ENCODE results near the gene CACNA1C.

CACNA1C gene

DNA sequence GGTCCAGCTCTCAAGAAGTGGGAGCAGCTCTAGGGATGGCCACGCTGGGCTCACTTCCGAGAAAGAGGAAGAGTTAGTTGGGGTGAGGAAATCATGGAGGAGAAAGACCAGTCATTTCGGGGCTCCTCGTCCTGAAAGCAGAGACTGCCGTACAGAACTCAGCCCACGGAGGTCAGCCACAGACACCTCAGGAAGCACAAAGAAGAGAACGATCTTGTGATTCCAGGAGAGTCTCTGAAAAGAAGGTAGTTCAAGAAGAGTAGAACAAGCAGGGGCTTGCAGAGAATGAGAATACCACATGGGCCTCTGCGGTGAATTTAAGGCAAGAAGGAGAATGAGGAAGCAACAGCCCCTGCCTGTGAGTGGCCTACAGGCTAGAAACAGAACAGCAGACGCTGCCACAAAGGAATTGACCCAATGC, 311.9 kb downstream of the CACNA1C start:
- no peak overlapping the region for H3K27ac ChIP-seq (ENCODE audit: low read depth, low read length)
- H3K9me3 ChIP-seq (ENCODE audit: control insufficient read depth in 5 of 5, low read length in 5 of 5) = no peaks in the 10 kb centered on the region
- no peaks in the 10 kb centered on the region for H3K27me3 ChIP-seq (ENCODE audit: control insufficient read depth in 5 of 5, insufficient read depth in 4 of 5, low read length in 5 of 5)
- H3K4me3 ChIP-seq (ENCODE audit: low read depth in 1 of 5, low read length in 5 of 5) = no peak overlapping the region
- H3K4me1 ChIP-seq (ENCODE audit: control insufficient read depth in 5 of 5, insufficient read depth in 5 of 5, low read length in 5 of 5) = peaks cover 0 to 4% (median 0%) of the 10 kb centered on the region in 5 donors
- no peak overlapping the region for H3K9ac ChIP-seq (ENCODE audit: low read length in 5 of 5)
- no peaks in the 10 kb centered on the region for H3K36me3 ChIP-seq (ENCODE audit: control insufficient read depth in 5 of 5, insufficient read depth in 5 of 5, low read length in 5 of 5)

- Histone ChIP-seq H3K9ac (ENCODE audit: low read length in 5 of 5) (no peak overlapping the region), H3K36me3 (ENCODE audit: control insufficient read depth in 5 of 5, insufficient read depth in 5 of 5, low read length in 5 of 5) (no peaks in the 10 kb centered on the region), H3K4me1 (ENCODE audit: control insufficient read depth in 5 of 5, insufficient read depth in 5 of 5, low read length in 5 of 5) (peaks cover 0 to 2% (median 0%) of the 10 kb centered on the region in 5 donors), H3K27me3 (ENCODE audit: control insufficient read depth in 5 of 5, insufficient read depth in 4 of 5, low read length in 5 of 5) (no peaks in the 10 kb centered on the region), H3K27ac (ENCODE audit: low read depth, low read length) (no peak overlapping the region), H3K4me3 (ENCODE audit: low read depth in 1 of 5, low read length in 5 of 5) (no peak overlapping the region), H3K9me3 (ENCODE audit: control insufficient read depth in 5 of 5, low read length in 5 of 5) (no peaks in the 10 kb centered on the region)
These were observed 313.9 kb downstream of the CACNA1C start for GRCh38 chr12:2366711-2367110.

GRCh38 chr12:2372178-2372577, 319.4 kb downstream of the CACNA1C start:
- H3K9ac ChIP-seq (ENCODE audit: low read length in 5 of 5) = no peak overlapping the region
- H3K9me3 ChIP-seq (ENCODE audit: control insufficient read depth in 5 of 5, low read length in 5 of 5) = no peaks in the 10 kb centered on the region
- no peaks in the 10 kb centered on the region for H3K27me3 ChIP-seq (ENCODE audit: control insufficient read depth in 5 of 5, insufficient read depth in 4 of 5, low read length in 5 of 5)
- H3K4me3 ChIP-seq (ENCODE audit: low read depth in 1 of 5, low read length in 5 of 5) = no peak overlapping the region
- no peaks in the 10 kb centered on the region for H3K36me3 ChIP-seq (ENCODE audit: control insufficient read depth in 5 of 5, insufficient read depth in 5 of 5, low read length in 5 of 5)
- H3K4me1 ChIP-seq (ENCODE audit: control insufficient read depth in 5 of 5, insufficient read depth in 5 of 5, low read length in 5 of 5) = no peaks in the 10 kb centered on the region
- H3K27ac ChIP-seq (ENCODE audit: low read depth, low read length) = no peak overlapping the region

DNA sequence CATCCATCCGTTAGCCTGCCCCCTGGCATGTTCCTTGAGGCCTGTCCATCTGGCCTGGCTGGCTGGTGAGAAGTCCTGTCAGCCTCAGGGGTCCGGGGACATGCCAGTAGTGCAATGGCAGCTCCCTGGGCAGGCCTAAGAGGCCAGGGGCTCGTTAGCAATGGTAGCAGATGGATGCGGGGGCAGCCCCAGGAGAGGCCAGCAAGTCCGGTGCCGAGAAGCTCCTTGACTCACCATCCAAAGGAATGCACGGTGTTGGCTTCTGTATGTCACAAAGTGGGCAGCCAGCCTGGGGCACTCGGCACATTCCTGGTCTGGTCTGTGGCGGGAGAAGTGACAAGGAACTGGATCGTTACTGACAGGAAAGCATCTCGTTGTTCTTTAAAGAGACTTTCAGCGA, 319.9 kb downstream of the CACNA1C start:
- H3K36me3 ChIP-seq (ENCODE audit: control insufficient read depth in 5 of 5, insufficient read depth in 5 of 5, low read length in 5 of 5) = no peaks in the 10 kb centered on the region
- H3K9ac ChIP-seq (ENCODE audit: low read length in 5 of 5) = no peak overlapping the region
- no peaks in the 10 kb centered on the region for H3K27me3 ChIP-seq (ENCODE audit: control insufficient read depth in 5 of 5, insufficient read depth in 4 of 5, low read length in 5 of 5)
- no peaks in the 10 kb centered on the region for H3K9me3 ChIP-seq (ENCODE audit: control insufficient read depth in 5 of 5, low read length in 5 of 5)
- H3K4me1 ChIP-seq (ENCODE audit: control insufficient read depth in 5 of 5, insufficient read depth in 5 of 5, low read length in 5 of 5) = peaks cover 0 to 2% (median 0%) of the 10 kb centered on the region in 5 donors
- H3K27ac ChIP-seq (ENCODE audit: low read depth, low read length) = no peak overlapping the region
- no peak overlapping the region for H3K4me3 ChIP-seq (ENCODE audit: low read depth in 1 of 5, low read length in 5 of 5)

GRCh38 chr12:2373307-2373706, 320.5 kb downstream of the CACNA1C start:
- Histone ChIP-seq H3K4me3 (ENCODE audit: low read depth in 1 of 5, low read length in 5 of 5) (no peak overlapping the region), H3K9me3 (ENCODE audit: control insufficient read depth in 5 of 5, low read length in 5 of 5) (no peaks in the 10 kb centered on the region), H3K27ac (ENCODE audit: low read depth, low read length) (no peak overlapping the region), H3K4me1 (ENCODE audit: control insufficient read depth in 5 of 5, insufficient read depth in 5 of 5, low read length in 5 of 5) (peaks cover 0 to 3% (median 0%) of the 10 kb centered on the region in 5 donors), H3K27me3 (ENCODE audit: control insufficient read depth in 5 of 5, insufficient read depth in 4 of 5, low read length in 5 of 5) (no peaks in the 10 kb centered on the region), H3K9ac (ENCODE audit: low read length in 5 of 5) (no peak overlapping the region), H3K36me3 (ENCODE audit: control insufficient read depth in 5 of 5, insufficient read depth in 5 of 5, low read length in 5 of 5) (no peaks in the 10 kb centered on the region)

GRCh38 chr12:2374092-2374906, 321.5 kb downstream of the CACNA1C start:
- H3K27me3 ChIP-seq (ENCODE audit: control insufficient read depth in 5 of 5, insufficient read depth in 4 of 5, low read length in 5 of 5) = no peaks in the 10 kb centered on the region
- H3K9me3 ChIP-seq (ENCODE audit: control insufficient read depth in 5 of 5, low read length in 5 of 5) = no peaks in the 10 kb centered on the region
- H3K36me3 ChIP-seq (ENCODE audit: control insufficient read depth in 5 of 5, insufficient read depth in 5 of 5, low read length in 5 of 5) = no peaks in the 10 kb centered on the region
- no peak overlapping the region for H3K4me3 ChIP-seq (ENCODE audit: low read depth in 1 of 5, low read length in 5 of 5)
- no peak overlapping the region for H3K9ac ChIP-seq (ENCODE audit: low read length in 5 of 5)
- H3K27ac ChIP-seq (ENCODE audit: low read depth, low read length) = no peak overlapping the region
- H3K4me1 ChIP-seq (ENCODE audit: control insufficient read depth in 5 of 5, insufficient read depth in 5 of 5, low read length in 5 of 5) = peaks cover 0 to 3% (median 0%) of the 10 kb centered on the region in 5 donors

DNA sequence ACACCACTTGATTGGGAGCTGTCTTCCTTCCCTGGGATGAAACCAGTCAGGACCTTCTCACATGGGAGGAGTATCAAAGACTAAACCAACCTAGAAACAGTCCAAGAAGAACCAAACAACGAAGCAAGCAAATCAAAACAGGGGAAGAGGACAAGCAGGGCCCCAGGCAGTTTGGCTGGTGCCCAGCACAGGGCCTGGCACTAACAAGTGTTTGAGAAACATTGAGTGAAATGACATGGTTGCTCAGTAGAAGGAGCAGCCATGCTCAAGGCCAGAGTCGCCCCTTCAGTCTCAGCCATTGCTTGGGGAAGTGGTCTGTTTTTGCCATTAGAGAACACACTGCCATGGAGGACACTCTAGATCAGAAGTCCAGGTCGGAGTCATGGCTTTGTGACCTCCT, 323.1 kb downstream of the CACNA1C start:
- H3K36me3 ChIP-seq (ENCODE audit: control insufficient read depth in 5 of 5, insufficient read depth in 5 of 5, low read length in 5 of 5) = no peaks in the 10 kb centered on the region
- no peak overlapping the region for H3K9ac ChIP-seq (ENCODE audit: low read length in 5 of 5)
- no peaks in the 10 kb centered on the region for H3K9me3 ChIP-seq (ENCODE audit: control insufficient read depth in 5 of 5, low read length in 5 of 5)
- peaks cover 3 to 10% (median 9%) of the 10 kb centered on the region in 5 donors for H3K4me1 ChIP-seq (ENCODE audit: control insufficient read depth in 5 of 5, insufficient read depth in 5 of 5, low read length in 5 of 5)
- no peak overlapping the region for H3K4me3 ChIP-seq (ENCODE audit: low read depth in 1 of 5, low read length in 5 of 5)
- H3K27me3 ChIP-seq (ENCODE audit: control insufficient read depth in 5 of 5, insufficient read depth in 4 of 5, low read length in 5 of 5) = no peaks in the 10 kb centered on the region
- no peak overlapping the region for H3K27ac ChIP-seq (ENCODE audit: low read depth, low read length)

DNA sequence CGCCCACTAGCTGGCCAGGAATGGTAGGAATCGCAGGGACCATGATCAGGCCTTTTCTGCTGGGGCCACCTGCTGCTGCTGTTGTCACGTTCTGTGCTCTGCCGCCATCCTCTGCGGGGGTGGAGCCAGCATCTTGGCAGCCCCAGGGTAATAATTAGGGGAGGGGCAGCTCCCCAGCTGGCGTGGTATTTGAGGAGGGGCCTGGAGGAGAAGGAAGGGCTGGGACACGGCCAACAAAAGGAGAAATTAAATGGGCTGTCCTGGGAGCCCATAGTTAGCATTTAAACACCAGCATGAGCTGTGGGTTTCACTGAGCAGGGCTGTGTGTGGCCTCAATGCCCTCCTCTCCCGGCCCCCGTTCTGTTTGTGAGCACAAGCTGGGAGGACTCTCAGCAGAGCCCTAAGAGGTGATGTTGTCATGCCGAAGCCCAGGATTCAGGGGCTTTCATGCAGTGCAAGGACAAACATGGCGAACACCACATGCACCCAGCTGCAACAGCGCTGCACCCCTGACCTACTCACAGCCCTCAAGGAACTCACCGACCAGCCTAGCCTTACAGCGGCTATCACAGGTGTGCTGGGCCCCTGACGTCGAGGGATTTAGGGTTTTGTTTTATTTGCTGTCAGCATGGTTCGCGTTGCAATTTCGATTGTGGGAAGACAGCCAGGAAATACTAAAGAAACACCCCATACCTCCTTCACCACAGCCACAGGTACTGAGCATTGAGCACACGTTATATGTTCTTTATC, 324.3 kb downstream of the CACNA1C start:
- Histone ChIP-seq H3K9ac (ENCODE audit: low read length in 5 of 5) (no peak overlapping the region), H3K27me3 (ENCODE audit: control insufficient read depth in 5 of 5, insufficient read depth in 4 of 5, low read length in 5 of 5) (no peaks in the 10 kb centered on the region), H3K4me1 (ENCODE audit: control insufficient read depth in 5 of 5, insufficient read depth in 5 of 5, low read length in 5 of 5) (peaks cover 3 to 11% (median 9%) of the 10 kb centered on the region in 5 donors), H3K36me3 (ENCODE audit: control insufficient read depth in 5 of 5, insufficient read depth in 5 of 5, low read length in 5 of 5) (no peaks in the 10 kb centered on the region), H3K9me3 (ENCODE audit: control insufficient read depth in 5 of 5, low read length in 5 of 5) (no peaks in the 10 kb centered on the region), H3K27ac (ENCODE audit: low read depth, low read length) (no peak overlapping the region), H3K4me3 (ENCODE audit: low read depth in 1 of 5, low read length in 5 of 5) (no peak overlapping the region)

DNA sequence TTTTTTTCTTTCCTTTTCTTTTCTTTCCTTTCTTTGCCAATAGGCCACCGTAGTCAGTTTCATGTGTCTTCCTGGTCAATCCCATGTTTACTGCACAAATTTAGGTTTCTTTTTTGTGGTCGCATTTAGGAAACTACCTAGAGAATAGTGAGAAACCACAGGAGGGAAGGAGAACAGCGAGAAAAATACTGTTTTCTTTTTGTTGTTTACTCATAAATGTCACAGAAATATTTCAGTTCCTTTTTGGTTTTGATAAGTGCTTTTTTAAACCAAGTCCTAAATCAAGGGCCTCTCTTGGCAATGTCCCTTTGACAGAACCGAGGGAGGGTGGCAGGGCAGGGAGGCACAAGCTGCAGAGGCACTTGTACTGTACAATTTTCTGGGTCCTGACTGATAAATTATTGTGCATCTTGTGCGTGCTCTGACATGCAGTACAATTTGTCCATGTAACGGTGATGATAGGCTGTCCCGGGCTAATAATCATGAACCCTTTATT, 326.1 kb downstream of the CACNA1C start:
- Histone ChIP-seq H3K27ac (ENCODE audit: low read depth, low read length) (no peak overlapping the region), H3K4me1 (ENCODE audit: control insufficient read depth in 5 of 5, insufficient read depth in 5 of 5, low read length in 5 of 5) (peaks cover 13 to 29% (median 26%) of the 10 kb centered on the region in 5 donors), H3K9ac (ENCODE audit: low read length in 5 of 5) (no peak overlapping the region), H3K36me3 (ENCODE audit: control insufficient read depth in 5 of 5, insufficient read depth in 5 of 5, low read length in 5 of 5) (no peaks in the 10 kb centered on the region), H3K4me3 (ENCODE audit: low read depth in 1 of 5, low read length in 5 of 5) (no peak overlapping the region), H3K9me3 (ENCODE audit: control insufficient read depth in 5 of 5, low read length in 5 of 5) (no peaks in the 10 kb centered on the region), H3K27me3 (ENCODE audit: control insufficient read depth in 5 of 5, insufficient read depth in 4 of 5, low read length in 5 of 5) (no peaks in the 10 kb centered on the region)

DNA sequence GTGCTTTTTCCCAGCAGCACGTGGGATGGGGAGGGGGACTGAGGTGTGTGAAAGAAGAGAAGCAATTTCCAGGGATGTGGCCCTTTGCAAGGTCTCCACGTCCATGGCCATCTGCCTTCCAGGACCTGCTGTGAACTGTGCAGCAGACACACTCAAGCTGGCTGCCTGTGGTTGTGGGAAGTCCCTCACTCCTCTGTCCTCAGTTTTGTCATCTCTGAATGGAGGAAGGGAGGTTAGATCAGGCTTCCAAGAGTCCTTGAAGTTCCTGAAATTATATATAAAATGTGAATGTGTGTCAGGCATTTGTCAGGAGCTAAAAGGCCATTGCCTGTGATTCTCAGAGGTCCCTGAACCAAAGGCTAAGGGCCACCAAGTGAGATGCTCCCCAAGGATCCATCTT, 328.2 kb downstream of the CACNA1C start:
- Histone ChIP-seq H3K9ac (ENCODE audit: low read length in 5 of 5) (no peak overlapping the region), H3K27ac (ENCODE audit: low read depth, low read length) (no peak overlapping the region), H3K4me1 (ENCODE audit: control insufficient read depth in 5 of 5, insufficient read depth in 5 of 5, low read length in 5 of 5) (peaks cover 25 to 44% (median 42%) of the 10 kb centered on the region in 5 donors), H3K9me3 (ENCODE audit: control insufficient read depth in 5 of 5, low read length in 5 of 5) (no peaks in the 10 kb centered on the region), H3K4me3 (ENCODE audit: low read depth in 1 of 5, low read length in 5 of 5) (no peak overlapping the region), H3K27me3 (ENCODE audit: control insufficient read depth in 5 of 5, insufficient read depth in 4 of 5, low read length in 5 of 5) (no peaks in the 10 kb centered on the region), H3K36me3 (ENCODE audit: control insufficient read depth in 5 of 5, insufficient read depth in 5 of 5, low read length in 5 of 5) (no peaks in the 10 kb centered on the region)
